Osteocyte (in vitro differentiated cells): ENCODE measurements around the gene RUFY3. TPM values are rescaled to one million over a fixed set of nuclear protein-coding genes. Genes with fewer than 3 reads are reported as not detected.

ENCODE experiments used
- DNase-seq: peaks from one replicate; pipeline ENCODE4 v3.0.0; 2021; ENCODE audit warnings: mixed read lengths; ENCODE audit not compliant: unreplicated experiment; ENCODE audit errors: extremely low spot score
- H3K27ac Mint-ChIP-seq: one replicate; pipeline ENCODE4 v1.8.0; 2021; ENCODE audit warnings: mild to moderate bottlenecking, mixed read lengths; ENCODE audit not compliant: unreplicated experiment
- H3K27me3 Mint-ChIP-seq: one replicate; pipeline ENCODE4 v1.8.0; 2021; ENCODE audit warnings: mixed read lengths; ENCODE audit not compliant: unreplicated experiment
- H3K36me3 Mint-ChIP-seq: one replicate; pipeline ENCODE4 v1.8.0; 2021; ENCODE audit warnings: mixed read lengths; ENCODE audit not compliant: unreplicated experiment
- H3K4me1 Mint-ChIP-seq: one replicate; pipeline ENCODE4 v1.8.0; 2021; ENCODE audit warnings: mixed read lengths; ENCODE audit not compliant: unreplicated experiment
- H3K4me3 Mint-ChIP-seq: one replicate; pipeline ENCODE4 v1.8.0; 2021; ENCODE audit warnings: mild to moderate bottlenecking, moderate library complexity, mixed read lengths; ENCODE audit not compliant: unreplicated experiment
- H3K9me3 Mint-ChIP-seq: one replicate; pipeline ENCODE4 v1.8.0; 2021; ENCODE audit warnings: mixed read lengths; ENCODE audit not compliant: unreplicated experiment
- CTCF ChIP-seq: fragments of 200-600 bp; sonication (generic); IDR thresholded peaks from 2 replicates; pipeline ENCODE4 v1.5.0; 2021; ENCODE audit warnings: antibody characterized with exemption, mild to moderate bottlenecking, moderate library complexity
- total RNA-seq: library from RNA; stranded (reverse); gene quantifications from 2 replicates; pipeline ENCODE4 v1.2.1, GENCODE V29; 2021

RUFY3 gene
- total RNA-seq, 1 donor from 2014 or later, result 73.5 TPM

- H3K27me3 Mint-ChIP-seq, result no peaks in the 10 kb centered on the region
- DNase-seq, result no peak
- no peak overlapping the region for H3K27ac Mint-ChIP-seq
- peaks cover 3% of the 10 kb centered on the region for H3K4me1 Mint-ChIP-seq
- H3K4me3 Mint-ChIP-seq, result no peak overlapping the region
- peaks cover 62% of the 10 kb centered on the region for H3K36me3 Mint-ChIP-seq
- TF ChIP-seq CTCF, result no peak
- no peaks in the 10 kb centered on the region for H3K9me3 Mint-ChIP-seq
Observed at GRCh38 chr4:70829015-70829414, 107.3 kb downstream of the RUFY3 start.

GRCh38 chr4:70829492-70829891, 107.7 kb downstream of the RUFY3 start:
- no peaks in the 10 kb centered on the region for H3K27me3 Mint-ChIP-seq
- no peak overlapping the region for H3K4me3 Mint-ChIP-seq
- H3K4me1 Mint-ChIP-seq, result peaks cover 3% of the 10 kb centered on the region
- peaks cover 59% of the 10 kb centered on the region for H3K36me3 Mint-ChIP-seq
- no peak for DNase-seq
- TF ChIP-seq CTCF, result no peak
- no peaks in the 10 kb centered on the region for H3K9me3 Mint-ChIP-seq
- H3K27ac Mint-ChIP-seq, result no peak overlapping the region

- H3K27ac Mint-ChIP-seq, result no peak overlapping the region
- no peak overlapping the region for H3K4me3 Mint-ChIP-seq
- no peak for TF ChIP-seq CTCF
- H3K27me3 Mint-ChIP-seq, result no peaks in the 10 kb centered on the region
- no peaks in the 10 kb centered on the region for H3K9me3 Mint-ChIP-seq
- no peak for DNase-seq
- peaks cover 57% of the 10 kb centered on the region for H3K36me3 Mint-ChIP-seq
- peaks cover 3% of the 10 kb centered on the region for H3K4me1 Mint-ChIP-seq
Observed at GRCh38 chr4:70830054-70830453, 108.3 kb downstream of the RUFY3 start.

- peaks cover 3% of the 10 kb centered on the region for H3K4me1 Mint-ChIP-seq
- DNase-seq, result no peak
- H3K4me3 Mint-ChIP-seq, result no peak overlapping the region
- H3K9me3 Mint-ChIP-seq, result no peaks in the 10 kb centered on the region
- H3K36me3 Mint-ChIP-seq, result peaks cover 45% of the 10 kb centered on the region
- H3K27ac Mint-ChIP-seq, result no peak overlapping the region
- no peaks in the 10 kb centered on the region for H3K27me3 Mint-ChIP-seq
- no peak for TF ChIP-seq CTCF
Observed at GRCh38 chr4:70831293-70831692, 109.5 kb downstream of the RUFY3 start.

- no peak overlapping the region for H3K27ac Mint-ChIP-seq
- H3K9me3 Mint-ChIP-seq, result no peaks in the 10 kb centered on the region
- DNase-seq, result no peak
- no peak for TF ChIP-seq CTCF
- H3K36me3 Mint-ChIP-seq, result peaks cover 30% of the 10 kb centered on the region
- no peaks in the 10 kb centered on the region for H3K27me3 Mint-ChIP-seq
- peaks cover 18% of the 10 kb centered on the region for H3K4me1 Mint-ChIP-seq
- H3K4me3 Mint-ChIP-seq, result no peak overlapping the region
Observed at GRCh38 chr4:70833675-70834074, 111.9 kb downstream of the RUFY3 start.
